ENCODE data around the gene ILF2. TPM values are rescaled to one million over a fixed set of nuclear protein-coding genes. Genes with fewer than 3 reads are reported as not detected.

The ILF2 gene
- polyA plus RNA-seq, 1 experiment: 182 TPM

- ChIA-PET POLR2A (no interaction called here), CTCF (interaction anchor here (1.1 to 11.6 kb wide), 10 partner anchors 8 to 108 kb away, joined by 3 to 194 read pairs (median 18); partner anchors contain the start of genes CHTOP, S100A1, S100A13 and S100A2)
- no peaks in the 10 kb centered on the region for H3K27me3 ChIP-seq (ENCODE audit: control insufficient read depth, insufficient read depth, low read length)
- no peak for DNase-seq (ENCODE audit: low read depth)
- no peak overlapping the region for H3K4me3 ChIP-seq (ENCODE audit: low read depth, low read length)
- peaks cover 7% of the 10 kb centered on the region for H3K36me3 ChIP-seq (ENCODE audit: control insufficient read depth, insufficient read depth, low read length)
- TF ChIP-seq CTCF (IDR thresholded peaks at IDR 0.05; ENCODE audit: insufficient read depth, low read depth, low read length): no peak
These were observed 51.6 kb downstream of the ILF2 start for GRCh38 chr1:153619171-153619570.

GRCh38 chr1:153617663-153618062 lies 53.1 kb downstream of the ILF2 start:
- H3K4me3 ChIP-seq (ENCODE audit: low read depth, low read length): no peak overlapping the region
- H3K27me3 ChIP-seq (ENCODE audit: control insufficient read depth, insufficient read depth, low read length): no peaks in the 10 kb centered on the region
- DNase-seq (ENCODE audit: low read depth): no peak
- POLR2A ChIA-PET: interaction anchor here (1.3 kb wide), 1 partner anchor 10 kb away, joined by 4 read pairs; the partner anchor contains the start of gene S100A13
- CTCF ChIA-PET: interaction anchor here (0.7 to 11.6 kb wide), 19 partner anchors 10 to 122 kb away, joined by 3 to 194 read pairs (median 7); partner anchors contain the start of genes CHTOP, S100A1, S100A13 and S100A6
- peak; percentile 89 for TF ChIP-seq CTCF (IDR thresholded peaks at IDR 0.05; ENCODE audit: insufficient read depth, low read depth, low read length)
- peaks cover 4% of the 10 kb centered on the region for H3K36me3 ChIP-seq (ENCODE audit: control insufficient read depth, insufficient read depth, low read length)

- peaks cover 1% of the 10 kb centered on the region; the same call in 1 of the 2 replicates for H3K36me3 ChIP-seq (ENCODE audit: control insufficient read depth, insufficient read depth, low read length)
- DNase-seq (ENCODE audit: low read depth): no peak
- H3K27me3 ChIP-seq (ENCODE audit: control insufficient read depth, insufficient read depth, low read length): no peaks in the 10 kb centered on the region
- ChIA-PET POLR2A (interaction anchor here (0.9 to 1.3 kb wide), 2 partner anchors 10 to 11 kb away, joined by 3 to 4 read pairs; partner anchors contain the start of gene S100A13), CTCF (interaction anchor here (0.6 to 11.6 kb wide), 16 partner anchors 9 to 170 kb away, joined by 3 to 194 read pairs (median 8); partner anchors contain the start of genes CHTOP, S100A1, S100A13 and S100A6)
- no peak overlapping the region for H3K4me3 ChIP-seq (ENCODE audit: low read depth, low read length)
- TF ChIP-seq CTCF (IDR thresholded peaks at IDR 0.05; ENCODE audit: insufficient read depth, low read depth, low read length): no peak
These were observed 53.9 kb downstream of the ILF2 start for GRCh38 chr1:153616917-153617311.

GRCh38 chr1:153616144-153616916 lies 54.5 kb downstream of the ILF2 start, which contains the start of gene S100A14:
Gene S100A14, minus strand, starts transcription at chr1:153616325. Its CDS starts 467 bp downstream, at chr1:153615858.
- CTCF ChIA-PET: interaction anchor here (0.6 to 11.6 kb wide), 12 partner anchors 9 to 171 kb away, joined by 3 to 194 read pairs (median 14); partner anchors contain the start of genes CHTOP, S100A1, S100A13 and S100A6
- H3K4me3 ChIP-seq (ENCODE audit: low read depth, low read length): no peak within 1 kb of the TSS
- H3K36me3 ChIP-seq (ENCODE audit: control insufficient read depth, insufficient read depth, low read length): peaks cover 1% of the 10 kb centered on the region; the same call in 1 of the 2 replicates
- POLR2A ChIA-PET: interaction anchor here (0.9 kb wide), 1 partner anchor 11 kb away, joined by 3 read pairs; the partner anchor contains the start of gene S100A13
- no peak for TF ChIP-seq CTCF (IDR thresholded peaks at IDR 0.05; ENCODE audit: insufficient read depth, low read depth, low read length)
- DNase-seq (ENCODE audit: low read depth): no peak
- no peaks in the 10 kb centered on the region for H3K27me3 ChIP-seq (ENCODE audit: control insufficient read depth, insufficient read depth, low read length)

GRCh38 chr1:153615406-153615805 lies 55.4 kb downstream of the ILF2 start:
- POLR2A ChIA-PET: interaction anchor here (0.6 kb wide), 1 partner anchor 70 kb away, joined by 3 read pairs; no protein-coding TSS in a partner anchor
- CTCF ChIA-PET: interaction anchor here (1.0 to 11.6 kb wide), 8 partner anchors 12 to 133 kb away, joined by 3 to 194 read pairs (median 12); partner anchors contain the start of genes S100A1 and S100A13

More at GRCh38 chr1:153615406-153615805, 55.4 kb downstream of the ILF2 start:
- TF ChIP-seq CTCF (IDR thresholded peaks at IDR 0.05; ENCODE audit: insufficient read depth, low read depth, low read length): no peak
- Histone ChIP-seq H3K4me3 (ENCODE audit: low read depth, low read length) (no peak overlapping the region), H3K36me3 (ENCODE audit: control insufficient read depth, insufficient read depth, low read length) (0 out of 2 replicates have a peak, but pooled peaks cover 1% of the 10 kb centered on the region), H3K27me3 (ENCODE audit: control insufficient read depth, insufficient read depth, low read length) (no peaks in the 10 kb centered on the region)
- DNase-seq (ENCODE audit: low read depth): no peak

Data from BJ (cell line).